Suprapubic skin (tissue), 4 donors: ENCODE measurements around the gene GUCY2F. TPM values are rescaled to one million over a fixed set of nuclear protein-coding genes. Genes with fewer than 3 reads are reported as not detected.

Experiments used
- DNase-seq, 2 donors: peaks; one replicate each; pipeline ENCODE4 v3.0.0-alpha.2; 2019; ENCODE audit warnings: low spot score in 2 of 2
- H3K27ac ChIP-seq: fragments of 200-600 bp; sonication (generic); one replicate; pipeline ENCODE4 v1.5.1; 2019
- H3K27me3 ChIP-seq: fragments of 200-600 bp; sonication (generic); one replicate; pipeline ENCODE4 v1.5.1; 2019
- H3K36me3 ChIP-seq: fragments of 200-600 bp; sonication (generic); one replicate; pipeline ENCODE4 v1.5.1; 2019
- H3K4me1 ChIP-seq: fragments of 200-600 bp; sonication (generic); one replicate; pipeline ENCODE4 v1.5.1; 2019
- H3K4me3 ChIP-seq: fragments of 200-600 bp; sonication (generic); one replicate; pipeline ENCODE4 v1.5.1; 2019; ENCODE audit warnings: mild to moderate bottlenecking
- H3K9me3 ChIP-seq: fragments of 200-600 bp; sonication (generic); one replicate; pipeline ENCODE4 v1.5.1; 2019
- CTCF ChIP-seq, 2 donors: fragments of 200-600 bp in 1 of 2; fragments of 450-650 bp in 1 of 2; sonication (generic) in 1 of 2; IDR thresholded peaks; one replicate each; pipeline ENCODE4 v1.5.1; 2016 to 2019; ENCODE audit warnings: antibody characterized with exemption in 2 of 2, mild to moderate bottlenecking in 1 of 2, moderate library complexity in 1 of 2
- EP300 ChIP-seq: sonication (generic); formaldehyde crosslinking; IDR thresholded peaks from one replicate; pipeline ENCODE4 v1.6.1; 2017; ENCODE audit warnings: antibody characterized with exemption
- POLR2A ChIP-seq, 2 donors: fragments of 450-650 bp; IDR thresholded peaks; one replicate each; pipeline ENCODE4 v1.6.1; 2017; ENCODE audit warnings: antibody characterized with exemption in 2 of 2, mild to moderate bottlenecking in 2 of 2, moderate library complexity in 2 of 2
- POLR2AphosphoS5 ChIP-seq, 3 donors: sonication (generic); formaldehyde crosslinking; IDR thresholded peaks; one replicate each; pipeline ENCODE4 v1.6.1; 2017; ENCODE audit warnings: antibody characterized with exemption in 3 of 3
- WGBS: methylation state at CpG from one replicate; pipeline ENCODE4 v1.1.5; 2018; 5-methylcytosine and 5-hydroxymethylcytosine counted together
- total RNA-seq, 4 donors: library from RNA; depleted of rRNA; stranded (reverse); fragments of >200 nt; gene quantifications; one replicate each; pipeline ENCODE4 v1.1.0, GENCODE V29; 2016

The GUCY2F gene
- total RNA-seq, 4 donors from 2014 or later, result not detected

DNA sequence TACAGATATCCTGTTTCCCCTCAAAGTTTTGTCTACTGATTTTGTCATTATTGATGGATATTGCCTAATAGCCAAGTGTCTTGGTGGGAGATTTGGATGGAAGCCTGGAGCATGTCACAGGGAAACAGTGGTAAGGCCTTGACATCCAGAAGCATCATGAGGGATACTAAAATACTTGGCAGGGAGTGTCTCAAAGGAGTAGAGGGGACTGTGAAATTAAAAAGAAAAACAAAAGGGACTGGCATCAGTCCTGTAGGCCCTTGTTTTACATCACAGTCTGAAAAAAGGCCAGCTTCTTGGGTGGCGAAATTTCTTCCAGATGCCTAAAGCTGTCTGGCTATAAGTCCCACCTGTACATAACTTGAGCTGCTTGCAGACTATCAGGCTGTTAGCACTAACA, 83.8 kb downstream of the GUCY2F start:
- no peaks in the 10 kb centered on the region for H3K4me1 ChIP-seq
- no peaks in the 10 kb centered on the region for H3K27me3 ChIP-seq
- H3K27ac ChIP-seq, result no peak overlapping the region
- H3K36me3 ChIP-seq, result no peaks in the 10 kb centered on the region
- no peak for DNase-seq
- H3K9me3 ChIP-seq, result no peaks in the 10 kb centered on the region
- TF ChIP-seq POLR2A (IDR thresholded peaks at IDR 0.05) (no peak), EP300 (no peak), POLR2AphosphoS5 (IDR thresholded peaks at IDR 0.05) (no peak), CTCF (IDR thresholded peaks at IDR 0.05) (no peak)
- H3K4me3 ChIP-seq, result no peak overlapping the region
- whole genome bisulfite sequencing, result 87% methylated on average over 1 of the region's 1 CpG

- no peaks in the 10 kb centered on the region for H3K9me3 ChIP-seq
- DNase-seq, result no peak
- WGBS, result 27% methylated on average over 1 of the region's 1 CpG
- H3K4me3 ChIP-seq, result no peak overlapping the region
- no peak overlapping the region for H3K27ac ChIP-seq
- H3K27me3 ChIP-seq, result no peaks in the 10 kb centered on the region
- no peaks in the 10 kb centered on the region for H3K36me3 ChIP-seq
- TF ChIP-seq CTCF (IDR thresholded peaks at IDR 0.05) (no peak), POLR2AphosphoS5 (IDR thresholded peaks at IDR 0.05) (no peak), EP300 (no peak), POLR2A (IDR thresholded peaks at IDR 0.05) (no peak)
- no peaks in the 10 kb centered on the region for H3K4me1 ChIP-seq
Measured at GRCh38 chrX:109393859-109394258, 88.0 kb downstream of the GUCY2F start.

- no peak for TF ChIP-seq EP300
- no peak overlapping the region for H3K27ac ChIP-seq
- DNase-seq, result no peak
- no peak overlapping the region for H3K4me3 ChIP-seq
- no peaks in the 10 kb centered on the region for H3K4me1 ChIP-seq
- no peaks in the 10 kb centered on the region for H3K9me3 ChIP-seq
- WGBS, result 89% methylated on average over 5 of the region's 5 CpGs
- no peaks in the 10 kb centered on the region for H3K27me3 ChIP-seq
- H3K36me3 ChIP-seq, result no peaks in the 10 kb centered on the region
Measured at GRCh38 chrX:109392895-109393294, 89.0 kb downstream of the GUCY2F start.

- Histone ChIP-seq H3K36me3 (no peaks in the 10 kb centered on the region), H3K9me3 (no peaks in the 10 kb centered on the region), H3K4me3 (no peak overlapping the region), H3K27ac (no peak overlapping the region), H3K4me1 (no peaks in the 10 kb centered on the region), H3K27me3 (no peaks in the 10 kb centered on the region)
- WGBS, result 47% methylated on average over 2 of the region's 2 CpGs
- TF ChIP-seq CTCF (IDR thresholded peaks at IDR 0.05) (no peak), POLR2AphosphoS5 (IDR thresholded peaks at IDR 0.05) (no peak), EP300 (no peak), POLR2A (IDR thresholded peaks at IDR 0.05) (no peak)
- no peak for DNase-seq
Measured at GRCh38 chrX:109390556-109390955, 91.3 kb downstream of the GUCY2F start.

GRCh38 chrX:109389917-109390316, 92.0 kb downstream of the GUCY2F start:
- H3K27me3 ChIP-seq, result no peaks in the 10 kb centered on the region
- 67% methylated on average over 1 of the region's 1 CpG for WGBS

More at GRCh38 chrX:109389917-109390316, 92.0 kb downstream of the GUCY2F start:
- Histone ChIP-seq H3K9me3 (no peaks in the 10 kb centered on the region), H3K27ac (no peak overlapping the region), H3K4me1 (no peaks in the 10 kb centered on the region), H3K36me3 (no peaks in the 10 kb centered on the region), H3K4me3 (no peak overlapping the region)
- TF ChIP-seq POLR2AphosphoS5 (IDR thresholded peaks at IDR 0.05) (no peak), CTCF (IDR thresholded peaks at IDR 0.05) (no peak), POLR2A (IDR thresholded peaks at IDR 0.05) (no peak), EP300 (no peak)
- no peak for DNase-seq
